Gastroesophageal sphincter (tissue), 3 donors: ENCODE data around the gene PIAS4.

Experiments used
- EP300 ChIP-seq: sonication (generic); formaldehyde crosslinking; IDR thresholded peaks from one replicate; pipeline ENCODE4 v1.6.1; 2017; ENCODE audit warnings: antibody characterized with exemption, mild to moderate bottlenecking
- POLR2A ChIP-seq, 2 donors: fragments of 450-650 bp; IDR thresholded peaks; one replicate each; pipeline ENCODE4 v1.6.1; 2017; ENCODE audit warnings: antibody characterized with exemption in 2 of 2, mild to moderate bottlenecking in 2 of 2, moderate library complexity in 1 of 2
- POLR2AphosphoS5 ChIP-seq: sonication (generic); formaldehyde crosslinking; IDR thresholded peaks from one replicate; pipeline ENCODE4 v1.6.1; 2017; ENCODE audit warnings: antibody characterized with exemption
- TF ChIP-seq, protein P1 (sequence below), 4 experiments: fragments of 200-600 bp in 2 of 4; fragments of 450-650 bp in 2 of 4; sonication (generic) in 1 of 4; IDR thresholded peaks; one replicate each; pipeline ENCODE4 v1.5.1; 2017 to 2019; ENCODE audit warnings: antibody characterized with exemption in 4 of 4, mild to moderate bottlenecking in 2 of 4, moderate library complexity in 2 of 4

DNA sequence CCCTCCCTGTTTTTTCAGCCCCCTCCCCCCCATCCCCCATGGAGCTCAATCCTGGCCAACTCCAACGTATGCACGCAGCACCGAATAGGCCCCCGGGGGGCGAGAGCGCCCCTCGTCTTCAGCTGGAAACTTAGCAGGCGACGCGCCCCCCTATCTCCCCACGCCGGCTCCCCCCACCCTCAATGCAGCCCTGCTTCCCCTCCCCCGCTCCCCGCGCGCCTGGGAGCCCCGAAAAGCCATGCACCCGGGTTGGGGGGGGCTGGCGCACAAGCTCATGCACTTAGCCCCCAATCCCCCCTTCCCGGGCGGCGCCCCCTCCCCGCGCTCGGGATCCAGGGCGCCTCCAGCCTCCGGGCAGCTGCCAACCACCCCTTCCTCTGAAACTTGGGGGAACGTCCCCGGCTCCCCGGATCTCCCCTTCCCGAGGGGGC is 58.7 kb downstream of the PIAS4 start:
- TF ChIP-seq, protein P1, sequence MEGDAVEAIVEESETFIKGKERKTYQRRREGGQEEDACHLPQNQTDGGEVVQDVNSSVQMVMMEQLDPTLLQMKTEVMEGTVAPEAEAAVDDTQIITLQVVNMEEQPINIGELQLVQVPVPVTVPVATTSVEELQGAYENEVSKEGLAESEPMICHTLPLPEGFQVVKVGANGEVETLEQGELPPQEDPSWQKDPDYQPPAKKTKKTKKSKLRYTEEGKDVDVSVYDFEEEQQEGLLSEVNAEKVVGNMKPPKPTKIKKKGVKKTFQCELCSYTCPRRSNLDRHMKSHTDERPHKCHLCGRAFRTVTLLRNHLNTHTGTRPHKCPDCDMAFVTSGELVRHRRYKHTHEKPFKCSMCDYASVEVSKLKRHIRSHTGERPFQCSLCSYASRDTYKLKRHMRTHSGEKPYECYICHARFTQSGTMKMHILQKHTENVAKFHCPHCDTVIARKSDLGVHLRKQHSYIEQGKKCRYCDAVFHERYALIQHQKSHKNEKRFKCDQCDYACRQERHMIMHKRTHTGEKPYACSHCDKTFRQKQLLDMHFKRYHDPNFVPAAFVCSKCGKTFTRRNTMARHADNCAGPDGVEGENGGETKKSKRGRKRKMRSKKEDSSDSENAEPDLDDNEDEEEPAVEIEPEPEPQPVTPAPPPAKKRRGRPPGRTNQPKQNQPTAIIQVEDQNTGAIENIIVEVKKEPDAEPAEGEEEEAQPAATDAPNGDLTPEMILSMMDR (IDR thresholded peaks at IDR 0.05), result no peak
- no peak for TF ChIP-seq POLR2A (IDR thresholded peaks at IDR 0.05)
- no peak for TF ChIP-seq POLR2AphosphoS5
- no peak for TF ChIP-seq EP300
